ENCODE measurements around the gene OR9G4. TPM values are rescaled to one million over a fixed set of nuclear protein-coding genes. Genes with fewer than 3 reads are reported as not detected.

OR9G4 gene
- total and polyA plus RNA-seq, 4 donors: not detected

- 55% methylated on average over 10 of the region's 10 CpGs for WGBS
- Histone ChIP-seq H3K27me3 (ENCODE audit: control insufficient read depth in 4 of 4, insufficient read depth in 4 of 4, low read length in 3 of 4) (no peaks in the 10 kb centered on the region), H3K4me3 (ENCODE audit: low read depth in 1 of 3, low read length in 3 of 3) (no peak overlapping the region), H3K9me3 (ENCODE audit: control insufficient read depth in 4 of 4, low read length in 3 of 4) (no peaks in the 10 kb centered on the region), H3K36me3 (ENCODE audit: control insufficient read depth in 4 of 4, insufficient read depth in 3 of 4, low read depth in 1 of 4, low read length in 3 of 4) (no peaks in the 10 kb centered on the region), H3K4me1 (ENCODE audit: control insufficient read depth in 4 of 4, insufficient read depth in 4 of 4, low read length in 3 of 4) (no peaks in the 10 kb centered on the region), H3K9ac (ENCODE audit: low read depth in 1 of 2, low read length in 2 of 2) (no peak overlapping the region), H3K27ac (ENCODE audit: low read depth in 1 of 2, low read length in 2 of 2) (no peak overlapping the region)
- TF ChIP-seq REST (IDR thresholded peaks at IDR 0.05) (no peak), ZBTB33 (IDR thresholded peaks at IDR 0.05) (no peak), HNF4A (conservative IDR thresholded peaks at IDR 0.05) (no peak), MAX (IDR thresholded peaks at IDR 0.05) (no peak), JUND (IDR thresholded peaks at IDR 0.05) (no peak), CTCF (IDR thresholded peaks at IDR 0.05; ENCODE audit: low read depth, low read length, missing input control) (no peak), FOXA2 (IDR thresholded peaks at IDR 0.05) (no peak)
- no peak for DNase-seq (ENCODE audit: low spot score)
Measured at GRCh38 chr11:56700242-56700913, 48.1 kb downstream of the OR9G4 start.

GRCh38 chr11:56698795-56699194 is 49.7 kb downstream of the OR9G4 start, which contains the start of gene OR9G1:
Gene OR9G1, plus strand, starts transcription at chr11:56699095. Its CDS starts 1,293 bp downstream, at chr11:56700388.
- Histone ChIP-seq H3K4me3 (ENCODE audit: low read depth in 1 of 3, low read length in 3 of 3) (no peak within 1 kb of the TSS), H3K9ac (ENCODE audit: low read depth in 1 of 2, low read length in 2 of 2) (no peak within 1 kb of the TSS), H3K4me1 (ENCODE audit: control insufficient read depth in 4 of 4, insufficient read depth in 4 of 4, low read length in 3 of 4) (no peaks in the 10 kb centered on the region), H3K27me3 (ENCODE audit: control insufficient read depth in 4 of 4, insufficient read depth in 4 of 4, low read length in 3 of 4) (no peaks in the 10 kb centered on the region), H3K36me3 (ENCODE audit: control insufficient read depth in 4 of 4, insufficient read depth in 3 of 4, low read depth in 1 of 4, low read length in 3 of 4) (no peaks in the 10 kb centered on the region), H3K9me3 (ENCODE audit: control insufficient read depth in 4 of 4, low read length in 3 of 4) (no peaks in the 10 kb centered on the region), H3K27ac (ENCODE audit: low read depth in 1 of 2, low read length in 2 of 2) (no peak within 1 kb of the TSS)
- DNase-seq (ENCODE audit: low spot score): no peak
- no peak for TF ChIP-seq GABPA (IDR thresholded peaks at IDR 0.05 in 1 of 2, conservative IDR thresholded peaks at IDR 0.05 in 1 of 2)
- no peak for TF ChIP-seq CTCF (IDR thresholded peaks at IDR 0.05; ENCODE audit: low read depth, low read length, missing input control)
- 86% methylated on average over 1 of the region's 1 CpG for WGBS
